Measurements from ENCODE around the gene GGA1. TPM values are rescaled to one million over a fixed set of nuclear protein-coding genes. Genes with fewer than 3 reads are reported as not detected.
A peak's percentile ranks its signal among the peaks of the same experiment; 100 is the strongest.

Gene GGA1
- total RNA-seq, 1 experiment from 2014 or later = 52.7 TPM

- Mint-ChIP-seq H3K9me3 (ENCODE audit: unreplicated experiment) (no peaks in the 10 kb centered on the region), H3K4me3 (ENCODE audit: unreplicated experiment) (no peak overlapping the region), H3K4me1 (ENCODE audit: insufficient read depth, unreplicated experiment) (peaks cover 16% of the 10 kb centered on the region), H3K36me3 (ENCODE audit: insufficient read depth, unreplicated experiment) (peaks cover 16% of the 10 kb centered on the region), H3K27me3 (ENCODE audit: insufficient read depth, unreplicated experiment) (no peaks in the 10 kb centered on the region), H3K27ac (ENCODE audit: low read depth, unreplicated experiment) (no peak overlapping the region)
- TF ChIP-seq CTCF (IDR thresholded peaks at IDR 0.05; ENCODE audit: unreplicated experiment) = no peak
- no TSS peak for BruUV-seq (replicated peaks)
- no peak for DNase-seq (ENCODE audit: unreplicated experiment)
- ChIA-PET CTCF (interaction anchor here (0.6 to 2.0 kb wide), 6 partner anchors 8 to 1350 kb away, joined by 3 to 10 read pairs (median 4); no protein-coding TSS in a partner anchor), POLR2A (no interaction called here)
- intact Hi-C loops (cut with micrococcal nuclease) = no loop called here
These were observed 63.7 kb downstream of the GGA1 start for GRCh38 chr22:37672206-37672919.

GRCh38 chr22:37672920-37673455, 64.4 kb downstream of the GGA1 start:
- TF ChIP-seq CTCF (IDR thresholded peaks at IDR 0.05; ENCODE audit: unreplicated experiment) = no peak
- Mint-ChIP-seq H3K4me3 (ENCODE audit: unreplicated experiment) (no peak overlapping the region), H3K27ac (ENCODE audit: low read depth, unreplicated experiment) (no peak overlapping the region), H3K27me3 (ENCODE audit: insufficient read depth, unreplicated experiment) (no peaks in the 10 kb centered on the region), H3K9me3 (ENCODE audit: unreplicated experiment) (no peaks in the 10 kb centered on the region), H3K4me1 (ENCODE audit: insufficient read depth, unreplicated experiment) (peaks cover 20% of the 10 kb centered on the region), H3K36me3 (ENCODE audit: insufficient read depth, unreplicated experiment) (peaks cover 20% of the 10 kb centered on the region)
- intact Hi-C loops (cut with micrococcal nuclease) = no loop called here
- BruUV-seq (replicated peaks) = no TSS peak
- ChIA-PET POLR2A (interaction anchor here (5.1 kb wide), 1 partner anchor 14 kb away, joined by 49 read pairs; the partner anchor contains the start of gene PDXP), CTCF (interaction anchor here (0.6 to 2.0 kb wide), 3 partner anchors 30 to 1351 kb away, joined by 3 to 8 read pairs (median 4); no protein-coding TSS in a partner anchor)
- DNase-seq (ENCODE audit: unreplicated experiment) = no peak

GRCh38 chr22:37674248-37674647, 65.6 kb downstream of the GGA1 start:
- no peak for DNase-seq (ENCODE audit: unreplicated experiment)
- TF ChIP-seq CTCF (IDR thresholded peaks at IDR 0.05; ENCODE audit: unreplicated experiment) = no peak
- peak overlapping the region; percentile 75 for H3K4me3 Mint-ChIP-seq (ENCODE audit: unreplicated experiment)
- intact Hi-C loops (cut with micrococcal nuclease) = loop anchor here (2.0 kb wide), 1 partner anchor 79 kb away; no protein-coding TSS in a partner anchor
- peaks cover 22% of the 10 kb centered on the region for H3K4me1 Mint-ChIP-seq (ENCODE audit: insufficient read depth, unreplicated experiment)
- H3K27ac Mint-ChIP-seq (ENCODE audit: low read depth, unreplicated experiment) = no peak overlapping the region
- peaks cover 24% of the 10 kb centered on the region for H3K36me3 Mint-ChIP-seq (ENCODE audit: insufficient read depth, unreplicated experiment)
- no peaks in the 10 kb centered on the region for H3K9me3 Mint-ChIP-seq (ENCODE audit: unreplicated experiment)
- ChIA-PET CTCF (interaction anchor here (0.8 to 2.0 kb wide), 2 partner anchors 12 to 31 kb away, joined by 4 to 8 read pairs; partner anchors contain the start of gene NOL12), POLR2A (interaction anchor here (1.1 to 5.1 kb wide), 6 partner anchors 10 to 134 kb away, joined by 3 to 49 read pairs (median 16); partner anchors contain the start of genes GGA1, NOL12 and PDXP)
- H3K27me3 Mint-ChIP-seq (ENCODE audit: insufficient read depth, unreplicated experiment) = no peaks in the 10 kb centered on the region
- no TSS peak for BruUV-seq (replicated peaks)

Measured in MCF 10A (cell line).